ENCODE measurements around the gene PLCL1. TPM values are rescaled to one million over a fixed set of nuclear protein-coding genes. Genes with fewer than 3 reads are reported as not detected.

The PLCL1 gene
- total RNA-seq, 1 experiment from 2014 or later, result 0.07 TPM

DNA sequence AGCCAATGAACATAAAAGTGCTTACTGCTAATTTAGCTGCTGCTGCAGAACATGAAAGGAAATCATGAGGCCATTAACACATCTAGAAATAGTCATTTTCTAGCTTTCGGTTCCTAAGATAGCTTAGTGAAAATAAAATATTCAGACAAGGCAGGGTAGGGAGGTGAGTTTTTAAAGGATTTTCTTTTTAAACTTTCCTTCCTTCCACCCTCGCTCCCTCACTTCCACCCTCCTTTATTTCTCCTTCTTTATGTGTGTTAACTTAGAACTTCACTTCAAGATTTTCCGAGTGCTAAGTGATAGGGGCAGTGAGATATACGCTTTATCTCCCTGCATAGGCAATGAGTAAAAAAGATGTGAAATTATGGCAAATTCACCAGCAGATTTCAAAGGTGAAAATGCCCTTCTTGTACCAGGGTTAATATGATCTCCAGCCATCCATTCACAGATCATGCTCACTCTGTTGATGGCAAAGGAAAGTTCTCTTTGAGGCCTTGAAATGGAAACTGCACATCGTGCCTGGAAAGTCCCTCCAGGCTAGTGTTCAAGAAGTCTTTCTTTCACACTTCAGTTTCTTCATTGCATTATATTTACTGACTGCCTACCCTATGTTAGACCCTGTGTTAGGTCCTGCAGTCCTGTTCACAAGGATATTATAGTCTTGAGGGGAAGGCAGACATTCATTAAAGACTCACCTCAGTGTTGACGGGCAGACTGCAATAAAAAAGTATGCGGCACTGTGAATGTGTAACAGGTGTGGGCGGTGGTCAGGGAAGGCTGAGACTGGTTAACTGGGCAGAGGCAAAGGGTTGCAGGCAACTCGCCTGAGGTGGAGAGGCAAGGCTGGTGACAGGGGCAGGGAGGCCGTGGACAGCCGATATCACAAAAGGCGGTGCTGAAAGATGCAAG, 200.8 kb downstream of the PLCL1 start:
- intact Hi-C loops (cut with micrococcal nuclease), result no loop called here
- ChIA-PET RAD21 (ENCODE audit: low non-redundant PET in 1 of 2, low total read pairs in 2 of 2, uncharacterized antibody in 2 of 2, unreplicated experiment in 2 of 2) (no interaction called here), POLR2A (no interaction called here), CTCF (no interaction called here)
- Histone ChIP-seq H4K20me1 (ENCODE audit: insufficient read depth) (no peaks in the 10 kb centered on the region; the same call in 1 of the 2 replicates), H3K9ac (ENCODE audit: low read length) (no peak overlapping the region), H3K4me1 (ENCODE audit: control insufficient read depth in 1 of 2, insufficient read depth in 2 of 2, low read length in 2 of 2) (no peaks in the 10 kb centered on the region), H3K9me2 (ENCODE audit: insufficient read depth) (no peaks in the 10 kb centered on the region), H2AFZ (ENCODE audit: low read depth, low read length, poor library complexity, severe bottlenecking) (no peak overlapping the region), H3K27ac (ENCODE audit: low read depth, low read length) (no peak overlapping the region), H3K36me3 (ENCODE audit: control insufficient read depth in 1 of 2, insufficient read depth in 2 of 2, low read length in 2 of 2) (no peaks in the 10 kb centered on the region), H3K9me3 (ENCODE audit: control insufficient read depth in 1 of 2, insufficient read depth in 1 of 2, low read depth in 1 of 2, low read length in 2 of 2) (no peaks in the 10 kb centered on the region), H3K27me3 (ENCODE audit: insufficient read depth, low read length) (peaks cover 8% of the 10 kb centered on the region), H3K4me3 (replicated peaks in 1 of 2; ENCODE audit: low read depth in 1 of 2, low read length in 2 of 2) (no peak overlapping the region), H3K4me2 (ENCODE audit: low read length) (no peak overlapping the region), H3K79me2 (ENCODE audit: insufficient read depth, low read length) (no peaks in the 10 kb centered on the region)
- BruUV-seq (replicated peaks), result no TSS peak
- ATAC-seq (no peak), DNase-seq (ENCODE audit: low read depth, low spot score) (no peak)
- TF ChIP-seq SIN3A (IDR thresholded peaks at IDR 0.05; ENCODE audit: low read depth) (no peak), POLR2A (IDR thresholded peaks at IDR 0.05; ENCODE audit: borderline replicate concordance, extremely low read depth, insufficient read depth, insufficient read length) (no peak), SRF (IDR thresholded peaks at IDR 0.05; ENCODE audit: low read depth) (no peak), JUND (IDR thresholded peaks at IDR 0.05) (no peak), YY1 (IDR thresholded peaks at IDR 0.05; ENCODE audit: extremely low read depth, insufficient replicate concordance, low read depth, low read length) (no peak), TCF7L2 (IDR thresholded peaks at IDR 0.05; ENCODE audit: borderline replicate concordance, extremely low read depth, insufficient read depth, insufficient read length) (no peak), ZFX (IDR thresholded peaks at IDR 0.05) (no peak), ELF1 (IDR thresholded peaks at IDR 0.05; ENCODE audit: borderline replicate concordance, low read depth) (no peak), EZH2phosphoT487 (IDR thresholded peaks at IDR 0.05; ENCODE audit: borderline replicate concordance) (no peak), SP1 (IDR thresholded peaks at IDR 0.05; ENCODE audit: low read depth) (no peak), RAD21 (IDR thresholded peaks at IDR 0.05; ENCODE audit: low read depth) (no peak), FOSL1 (IDR thresholded peaks at IDR 0.05; ENCODE audit: low read depth) (no peak), EZH2 (IDR thresholded peaks at IDR 0.05) (no peak)
- TF ChIP-seq, protein P1, sequence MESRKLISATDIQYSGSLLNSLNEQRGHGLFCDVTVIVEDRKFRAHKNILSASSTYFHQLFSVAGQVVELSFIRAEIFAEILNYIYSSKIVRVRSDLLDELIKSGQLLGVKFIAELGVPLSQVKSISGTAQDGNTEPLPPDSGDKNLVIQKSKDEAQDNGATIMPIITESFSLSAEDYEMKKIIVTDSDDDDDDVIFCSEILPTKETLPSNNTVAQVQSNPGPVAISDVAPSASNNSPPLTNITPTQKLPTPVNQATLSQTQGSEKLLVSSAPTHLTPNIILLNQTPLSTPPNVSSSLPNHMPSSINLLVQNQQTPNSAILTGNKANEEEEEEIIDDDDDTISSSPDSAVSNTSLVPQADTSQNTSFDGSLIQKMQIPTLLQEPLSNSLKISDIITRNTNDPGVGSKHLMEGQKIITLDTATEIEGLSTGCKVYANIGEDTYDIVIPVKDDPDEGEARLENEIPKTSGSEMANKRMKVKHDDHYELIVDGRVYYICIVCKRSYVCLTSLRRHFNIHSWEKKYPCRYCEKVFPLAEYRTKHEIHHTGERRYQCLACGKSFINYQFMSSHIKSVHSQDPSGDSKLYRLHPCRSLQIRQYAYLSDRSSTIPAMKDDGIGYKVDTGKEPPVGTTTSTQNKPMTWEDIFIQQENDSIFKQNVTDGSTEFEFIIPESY (IDR thresholded peaks at IDR 0.05; ENCODE audit: extremely low read depth, insufficient replicate concordance, low read length), result no peak
- TF ChIP-seq, protein P2, sequence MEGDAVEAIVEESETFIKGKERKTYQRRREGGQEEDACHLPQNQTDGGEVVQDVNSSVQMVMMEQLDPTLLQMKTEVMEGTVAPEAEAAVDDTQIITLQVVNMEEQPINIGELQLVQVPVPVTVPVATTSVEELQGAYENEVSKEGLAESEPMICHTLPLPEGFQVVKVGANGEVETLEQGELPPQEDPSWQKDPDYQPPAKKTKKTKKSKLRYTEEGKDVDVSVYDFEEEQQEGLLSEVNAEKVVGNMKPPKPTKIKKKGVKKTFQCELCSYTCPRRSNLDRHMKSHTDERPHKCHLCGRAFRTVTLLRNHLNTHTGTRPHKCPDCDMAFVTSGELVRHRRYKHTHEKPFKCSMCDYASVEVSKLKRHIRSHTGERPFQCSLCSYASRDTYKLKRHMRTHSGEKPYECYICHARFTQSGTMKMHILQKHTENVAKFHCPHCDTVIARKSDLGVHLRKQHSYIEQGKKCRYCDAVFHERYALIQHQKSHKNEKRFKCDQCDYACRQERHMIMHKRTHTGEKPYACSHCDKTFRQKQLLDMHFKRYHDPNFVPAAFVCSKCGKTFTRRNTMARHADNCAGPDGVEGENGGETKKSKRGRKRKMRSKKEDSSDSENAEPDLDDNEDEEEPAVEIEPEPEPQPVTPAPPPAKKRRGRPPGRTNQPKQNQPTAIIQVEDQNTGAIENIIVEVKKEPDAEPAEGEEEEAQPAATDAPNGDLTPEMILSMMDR (IDR thresholded peaks at IDR 0.05 in 2 of 3, conservative IDR thresholded peaks at IDR 0.05 in 1 of 3; ENCODE audit: borderline replicate concordance in 1 of 3, insufficient read depth in 1 of 3, low read depth in 2 of 3, low read length in 2 of 3), result no peak
- TF ChIP-seq, protein P3, sequence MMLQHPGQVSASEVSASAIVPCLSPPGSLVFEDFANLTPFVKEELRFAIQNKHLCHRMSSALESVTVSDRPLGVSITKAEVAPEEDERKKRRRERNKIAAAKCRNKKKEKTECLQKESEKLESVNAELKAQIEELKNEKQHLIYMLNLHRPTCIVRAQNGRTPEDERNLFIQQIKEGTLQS (IDR thresholded peaks at IDR 0.05), result no peak
- TF ChIP-seq, protein P4, sequence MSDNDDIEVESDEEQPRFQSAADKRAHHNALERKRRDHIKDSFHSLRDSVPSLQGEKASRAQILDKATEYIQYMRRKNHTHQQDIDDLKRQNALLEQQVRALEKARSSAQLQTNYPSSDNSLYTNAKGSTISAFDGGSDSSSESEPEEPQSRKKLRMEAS (IDR thresholded peaks at IDR 0.05), result no peak

Data from HCT116 (cell line).